ENCODE results near the gene ASTN2.

The ASTN2 gene

GRCh38 chr9:116757030-116757429, 657.8 kb downstream of the ASTN2 start:
- Histone ChIP-seq H4K20me1 (ENCODE audit: insufficient read depth, low read length) (no peaks in the 10 kb centered on the region), H3F3A (ENCODE audit: insufficient read depth, low read length) (no peaks in the 10 kb centered on the region)

GRCh38 chr9:116753389-116753788, 661.5 kb downstream of the ASTN2 start:
- no peaks in the 10 kb centered on the region for H3K79me2 ChIP-seq (ENCODE audit: insufficient read depth, low read length)
- H3K9ac ChIP-seq (ENCODE audit: low read length), result no peak overlapping the region
- no peaks in the 10 kb centered on the region for H3K4me1 ChIP-seq (ENCODE audit: insufficient read depth, low read length, severe bottlenecking)
- no peaks in the 10 kb centered on the region for H4K20me1 ChIP-seq (ENCODE audit: insufficient read depth, low read length)
- no peaks in the 10 kb centered on the region for H3K9me3 ChIP-seq (ENCODE audit: low read length)
- H3K27ac ChIP-seq (ENCODE audit: low read depth, low read length, poor library complexity, severe bottlenecking), result no peak overlapping the region
- no peaks in the 10 kb centered on the region for H3K9me2 ChIP-seq (ENCODE audit: low read depth, low read length)
- no peaks in the 10 kb centered on the region for H3K36me3 ChIP-seq (ENCODE audit: insufficient read depth, low read length)
- no peak overlapping the region for H3K4me3 ChIP-seq (ENCODE audit: low read depth, low read length, poor library complexity, severe bottlenecking)
- H3K4me2 ChIP-seq (ENCODE audit: low read length), result no peak overlapping the region
- H3F3A ChIP-seq (ENCODE audit: insufficient read depth, low read length), result no peaks in the 10 kb centered on the region
- H2AFZ ChIP-seq (ENCODE audit: low read length), result no peak overlapping the region
- 0 out of 2 replicates have a peak, but pooled peaks cover 5% of the 10 kb centered on the region for H3K27me3 ChIP-seq (ENCODE audit: insufficient read depth, low read length)
- TF ChIP-seq CTCF (IDR thresholded peaks at IDR 0.05; ENCODE audit: low read length) (no peak), EZH2 (IDR thresholded peaks at IDR 0.05; ENCODE audit: borderline replicate concordance, low read length) (no peak)

More at GRCh38 chr9:116757030-116757429, 657.8 kb downstream of the ASTN2 start:
- peaks cover 9% of the 10 kb centered on the region; the same call in 1 of the 2 replicates for H3K27me3 ChIP-seq (ENCODE audit: insufficient read depth, low read length)
- no peaks in the 10 kb centered on the region for H3K4me1 ChIP-seq (ENCODE audit: insufficient read depth, low read length, severe bottlenecking)
- H3K36me3 ChIP-seq (ENCODE audit: insufficient read depth, low read length), result no peaks in the 10 kb centered on the region
- no peaks in the 10 kb centered on the region for H3K79me2 ChIP-seq (ENCODE audit: insufficient read depth, low read length)
- no peaks in the 10 kb centered on the region for H3K9me2 ChIP-seq (ENCODE audit: low read depth, low read length)
- no peak overlapping the region for H3K4me2 ChIP-seq (ENCODE audit: low read length)
- no peaks in the 10 kb centered on the region for H3K9me3 ChIP-seq (ENCODE audit: low read length)
- TF ChIP-seq CTCF (IDR thresholded peaks at IDR 0.05; ENCODE audit: low read length) (no peak), EZH2 (IDR thresholded peaks at IDR 0.05; ENCODE audit: borderline replicate concordance, low read length) (no peak)
- H2AFZ ChIP-seq (ENCODE audit: low read length), result no peak overlapping the region
- no peak overlapping the region for H3K9ac ChIP-seq (ENCODE audit: low read length)
- no peak overlapping the region for H3K4me3 ChIP-seq (ENCODE audit: low read depth, low read length, poor library complexity, severe bottlenecking)
- no peak overlapping the region for H3K27ac ChIP-seq (ENCODE audit: low read depth, low read length, poor library complexity, severe bottlenecking)

GRCh38 chr9:116750510-116750909, 664.3 kb downstream of the ASTN2 start:
- Histone ChIP-seq H3K79me2 (ENCODE audit: insufficient read depth, low read length) (no peaks in the 10 kb centered on the region), H3K4me1 (ENCODE audit: insufficient read depth, low read length, severe bottlenecking) (no peaks in the 10 kb centered on the region), H4K20me1 (ENCODE audit: insufficient read depth, low read length) (no peaks in the 10 kb centered on the region), H3K4me3 (ENCODE audit: low read depth, low read length, poor library complexity, severe bottlenecking) (no peak overlapping the region), H3F3A (ENCODE audit: insufficient read depth, low read length) (no peaks in the 10 kb centered on the region), H3K4me2 (ENCODE audit: low read length) (no peak overlapping the region), H3K27ac (ENCODE audit: low read depth, low read length, poor library complexity, severe bottlenecking) (no peak overlapping the region), H3K9me3 (ENCODE audit: low read length) (no peaks in the 10 kb centered on the region), H3K9ac (ENCODE audit: low read length) (no peak overlapping the region), H3K27me3 (ENCODE audit: insufficient read depth, low read length) (0 out of 2 replicates have a peak, but pooled peaks cover 1% of the 10 kb centered on the region), H2AFZ (ENCODE audit: low read length) (no peak overlapping the region), H3K9me2 (ENCODE audit: low read depth, low read length) (no peaks in the 10 kb centered on the region), H3K36me3 (ENCODE audit: insufficient read depth, low read length) (no peaks in the 10 kb centered on the region)
- TF ChIP-seq CTCF (IDR thresholded peaks at IDR 0.05; ENCODE audit: low read length) (no peak), EZH2 (IDR thresholded peaks at IDR 0.05; ENCODE audit: borderline replicate concordance, low read length) (no peak)

All from OCI-LY1 (cell line).